WTC11 (cell line): Measurements from ENCODE around the gene ZMYND8.

Source experiments
- E2F4 ChIP-seq: sonication (generic); formaldehyde crosslinking; IDR thresholded peaks from 2 replicates; pipeline ENCODE4 v1.8.1; 2022; ENCODE audit warnings: low read depth, mild to moderate bottlenecking, moderate library complexity, missing genetic modification reagents, borderline replicate concordance
- ETV6 ChIP-seq: sonication (generic); formaldehyde crosslinking; IDR thresholded peaks from 2 replicates; pipeline ENCODE4 v1.8.1; 2022; ENCODE audit warnings: mild to moderate bottlenecking, missing genetic modification reagents
- JUN ChIP-seq: sonication (generic); formaldehyde crosslinking; IDR thresholded peaks from 2 replicates; pipeline ENCODE4 v1.8.0; 2023; ENCODE audit warnings: mild to moderate bottlenecking, missing genetic modification reagents
- TF ChIP-seq, protein P1 (sequence below): fragments of 200-600 bp; IDR thresholded peaks from 2 replicates; pipeline ENCODE4 v1.8.0; 2022; ENCODE audit warnings: antibody characterized with exemption
- TF ChIP-seq, protein P2 (sequence below): fragments of 250-450 bp; sonication (Bioruptor Pico); conservative IDR thresholded peaks from 2 replicates; pipeline ENCODE4 v1.9.0; 2021; ENCODE audit warnings: mild to moderate bottlenecking
- TF ChIP-seq, protein P3 (sequence below): sonication (generic); formaldehyde crosslinking; IDR thresholded peaks from 2 replicates; pipeline ENCODE4 v1.8.0; 2022; ENCODE audit warnings: mild to moderate bottlenecking, missing genetic modification reagents
- TF ChIP-seq, protein P4 (sequence below): sonication (generic); formaldehyde crosslinking; IDR thresholded peaks from 2 replicates; pipeline ENCODE4 v1.8.1; 2022; ENCODE audit warnings: missing genetic modification reagents, borderline replicate concordance
- TF ChIP-seq, protein P5 (sequence below): sonication (generic); formaldehyde crosslinking; IDR thresholded peaks from 2 replicates; pipeline ENCODE4 v1.8.1; 2022; ENCODE audit warnings: low read depth, missing genetic modification reagents, borderline replicate concordance

DNA sequence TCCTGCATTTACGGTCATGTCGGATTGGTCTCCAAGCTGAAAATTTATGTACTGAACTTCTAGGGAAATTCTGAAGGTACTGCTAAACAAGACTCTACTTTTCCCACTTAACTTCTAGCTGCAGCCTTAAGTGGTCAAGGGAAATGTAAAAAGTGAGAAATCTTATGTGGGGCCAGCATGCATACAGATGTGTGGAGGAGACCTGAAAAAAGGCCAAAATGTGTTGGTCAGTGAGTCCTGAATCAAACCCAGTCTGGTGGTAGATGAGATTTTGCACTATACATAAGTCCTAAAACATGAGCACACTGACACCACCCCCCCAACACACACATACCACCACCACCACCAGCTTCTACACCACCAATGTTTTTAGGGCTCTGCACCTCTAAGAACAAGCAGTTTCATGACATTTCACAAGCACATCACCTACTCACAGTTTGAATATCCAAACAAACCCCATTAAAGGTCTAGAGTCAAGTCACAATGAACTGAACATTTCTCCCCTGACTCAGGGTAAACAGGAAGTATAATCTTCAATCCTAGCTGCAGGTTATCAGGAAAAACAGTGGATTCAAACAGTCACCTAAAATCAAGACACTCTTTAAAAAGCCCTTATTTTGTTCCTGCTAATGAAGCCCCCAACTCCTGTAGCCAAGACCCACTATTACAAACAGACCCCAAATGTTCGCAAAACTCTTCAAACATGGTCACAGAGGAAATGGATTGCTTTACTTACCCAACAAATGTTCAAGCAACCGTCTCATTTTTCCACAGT lies 1.6 kb downstream of the ZMYND8 start:
- TF ChIP-seq, protein P1, sequence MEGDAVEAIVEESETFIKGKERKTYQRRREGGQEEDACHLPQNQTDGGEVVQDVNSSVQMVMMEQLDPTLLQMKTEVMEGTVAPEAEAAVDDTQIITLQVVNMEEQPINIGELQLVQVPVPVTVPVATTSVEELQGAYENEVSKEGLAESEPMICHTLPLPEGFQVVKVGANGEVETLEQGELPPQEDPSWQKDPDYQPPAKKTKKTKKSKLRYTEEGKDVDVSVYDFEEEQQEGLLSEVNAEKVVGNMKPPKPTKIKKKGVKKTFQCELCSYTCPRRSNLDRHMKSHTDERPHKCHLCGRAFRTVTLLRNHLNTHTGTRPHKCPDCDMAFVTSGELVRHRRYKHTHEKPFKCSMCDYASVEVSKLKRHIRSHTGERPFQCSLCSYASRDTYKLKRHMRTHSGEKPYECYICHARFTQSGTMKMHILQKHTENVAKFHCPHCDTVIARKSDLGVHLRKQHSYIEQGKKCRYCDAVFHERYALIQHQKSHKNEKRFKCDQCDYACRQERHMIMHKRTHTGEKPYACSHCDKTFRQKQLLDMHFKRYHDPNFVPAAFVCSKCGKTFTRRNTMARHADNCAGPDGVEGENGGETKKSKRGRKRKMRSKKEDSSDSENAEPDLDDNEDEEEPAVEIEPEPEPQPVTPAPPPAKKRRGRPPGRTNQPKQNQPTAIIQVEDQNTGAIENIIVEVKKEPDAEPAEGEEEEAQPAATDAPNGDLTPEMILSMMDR, result no peak
- TF ChIP-seq, protein P2, sequence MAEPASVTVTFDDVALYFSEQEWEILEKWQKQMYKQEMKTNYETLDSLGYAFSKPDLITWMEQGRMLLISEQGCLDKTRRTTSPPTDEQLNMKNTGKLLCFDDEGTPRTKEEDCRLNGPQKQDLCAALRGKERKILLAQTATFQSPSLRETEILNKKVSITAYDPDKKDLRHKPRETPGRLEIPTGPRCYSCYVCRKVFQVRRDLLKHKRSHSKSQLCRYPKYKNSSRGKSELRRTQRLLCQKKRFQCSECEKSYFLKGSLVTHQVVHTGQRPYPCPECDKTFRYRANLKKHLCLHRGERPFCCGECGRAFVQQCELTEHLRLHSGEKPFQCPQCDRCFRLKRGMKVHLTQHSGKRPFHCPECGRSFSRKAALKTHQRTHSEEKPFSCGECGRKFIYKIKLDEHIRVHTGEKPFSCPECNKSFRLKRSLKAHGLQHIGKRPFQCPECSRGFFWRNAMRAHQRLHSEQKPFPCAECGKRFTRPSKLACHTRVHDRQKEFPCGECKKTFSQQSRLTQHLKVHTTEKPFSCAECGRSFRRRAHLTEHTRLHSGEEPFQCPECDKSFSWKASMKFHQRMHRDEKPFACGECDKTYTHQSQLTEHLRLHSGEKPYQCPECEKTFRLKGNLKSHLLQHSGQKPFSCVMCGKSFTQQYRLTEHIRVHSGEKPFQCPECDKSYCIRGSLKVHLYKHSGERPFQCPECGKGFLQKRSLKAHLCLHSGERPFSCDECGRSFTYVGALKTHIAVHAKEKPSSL (CRISPR knock-in tag), result no peak
- TF ChIP-seq JUN (CRISPR knock-in tag) (no peak), E2F4 (no peak), ETV6 (CRISPR knock-in tag) (no peak)
- TF ChIP-seq, protein P3, sequence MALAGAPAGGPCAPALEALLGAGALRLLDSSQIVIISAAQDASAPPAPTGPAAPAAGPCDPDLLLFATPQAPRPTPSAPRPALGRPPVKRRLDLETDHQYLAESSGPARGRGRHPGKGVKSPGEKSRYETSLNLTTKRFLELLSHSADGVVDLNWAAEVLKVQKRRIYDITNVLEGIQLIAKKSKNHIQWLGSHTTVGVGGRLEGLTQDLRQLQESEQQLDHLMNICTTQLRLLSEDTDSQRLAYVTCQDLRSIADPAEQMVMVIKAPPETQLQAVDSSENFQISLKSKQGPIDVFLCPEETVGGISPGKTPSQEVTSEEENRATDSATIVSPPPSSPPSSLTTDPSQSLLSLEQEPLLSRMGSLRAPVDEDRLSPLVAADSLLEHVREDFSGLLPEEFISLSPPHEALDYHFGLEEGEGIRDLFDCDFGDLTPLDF (CRISPR knock-in tag), result no peak
- TF ChIP-seq, protein P4, sequence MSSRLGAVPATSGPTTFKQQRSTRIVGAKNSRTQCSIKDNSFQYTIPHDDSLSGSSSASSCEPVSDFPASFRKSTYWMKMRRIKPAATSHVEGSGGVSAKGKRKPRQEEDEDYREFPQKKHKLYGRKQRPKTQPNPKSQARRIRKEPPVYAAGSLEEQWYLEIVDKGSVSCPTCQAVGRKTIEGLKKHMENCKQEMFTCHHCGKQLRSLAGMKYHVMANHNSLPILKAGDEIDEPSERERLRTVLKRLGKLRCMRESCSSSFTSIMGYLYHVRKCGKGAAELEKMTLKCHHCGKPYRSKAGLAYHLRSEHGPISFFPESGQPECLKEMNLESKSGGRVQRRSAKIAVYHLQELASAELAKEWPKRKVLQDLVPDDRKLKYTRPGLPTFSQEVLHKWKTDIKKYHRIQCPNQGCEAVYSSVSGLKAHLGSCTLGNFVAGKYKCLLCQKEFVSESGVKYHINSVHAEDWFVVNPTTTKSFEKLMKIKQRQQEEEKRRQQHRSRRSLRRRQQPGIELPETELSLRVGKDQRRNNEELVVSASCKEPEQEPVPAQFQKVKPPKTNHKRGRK, result no peak
- TF ChIP-seq, protein P5, sequence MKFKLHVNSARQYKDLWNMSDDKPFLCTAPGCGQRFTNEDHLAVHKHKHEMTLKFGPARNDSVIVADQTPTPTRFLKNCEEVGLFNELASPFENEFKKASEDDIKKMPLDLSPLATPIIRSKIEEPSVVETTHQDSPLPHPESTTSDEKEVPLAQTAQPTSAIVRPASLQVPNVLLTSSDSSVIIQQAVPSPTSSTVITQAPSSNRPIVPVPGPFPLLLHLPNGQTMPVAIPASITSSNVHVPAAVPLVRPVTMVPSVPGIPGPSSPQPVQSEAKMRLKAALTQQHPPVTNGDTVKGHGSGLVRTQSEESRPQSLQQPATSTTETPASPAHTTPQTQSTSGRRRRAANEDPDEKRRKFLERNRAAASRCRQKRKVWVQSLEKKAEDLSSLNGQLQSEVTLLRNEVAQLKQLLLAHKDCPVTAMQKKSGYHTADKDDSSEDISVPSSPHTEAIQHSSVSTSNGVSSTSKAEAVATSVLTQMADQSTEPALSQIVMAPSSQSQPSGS (CRISPR knock-in tag), result no peak
